SK-N-SH (cell line): ENCODE results near the gene PDE4D. TPM values are rescaled to one million over a fixed set of nuclear protein-coding genes. Genes with fewer than 3 reads are reported as not detected.
"Not testable (repeated sequence)": the region's sequence is repeated elsewhere in the genome, so short reads cannot be mapped to it uniquely, and the experiment has no call there.

Experiments
- CTCF ChIA-PET: fragments of 300-600, 350-600 bp; formaldehyde crosslinking; extraction: SDS; loops from one replicate; lab custom pipeline; 2021; lab: Yijun Ruan, JAX
- POLR2A ChIA-PET: fragments of 350-600 bp; sonication (Branson Sonifier 250); formaldehyde crosslinking; extraction: SDS; loops from one replicate; lab custom pipeline; 2020; ENCODE audit warnings: antibody characterized with exemption, inconsistent platforms; lab: Yijun Ruan, JAX
- DNase-seq: peaks from one replicate; pipeline ENCODE4 v3.0.0; 2012
- H2AFZ ChIP-seq: fragments of 200-600 bp; sonication (generic); 2 replicates; pipeline ENCODE4 v1.8.1; 2016; ENCODE audit warnings: antibody characterized with exemption, mild to moderate bottlenecking, low read depth
- H3F3A ChIP-seq: fragments of 200-600 bp; sonication (generic); replicated peaks from 2 replicates; pipeline ENCODE3; 2016; ENCODE audit warnings: antibody characterized with exemption, mild to moderate bottlenecking; ENCODE audit not compliant: insufficient read depth
- H3K27ac ChIP-seq, 2 experiments: fragments of 200-500 bp in 1 of 2; fragments of 200-600 bp in 1 of 2; sonication (Bioruptor generic) in 1 of 2; sonication (generic), shearing (Covaris generic) in 1 of 2; 2 replicates each; pipeline versions ENCODE4 v1.5.1 to v1.6.1; 2014 to 2016; ENCODE audit warnings: low read depth in 2 of 2, inconsistent platforms in 1 of 2, low read length in 1 of 2, mild to moderate bottlenecking in 1 of 2, mixed read lengths in 1 of 2
- H3K27me3 ChIP-seq: fragments of 200-600 bp; sonication (generic), shearing (Covaris generic); 2 replicates; pipeline ENCODE4 v1.6.1; 2016; ENCODE audit warnings: mixed run types; ENCODE audit not compliant: insufficient read depth
- H3K36me3 ChIP-seq, 2 experiments: fragments of 200-500 bp in 1 of 2; fragments of 200-600 bp in 1 of 2; sonication (Bioruptor generic) in 1 of 2; sonication (generic) in 1 of 2; replicated peaks in 1 of 2; 2 replicates each; pipeline versions ENCODE3 to v1.5.1; 2014 to 2016; ENCODE audit warnings: low read length in 1 of 2, mild to moderate bottlenecking in 1 of 2; ENCODE audit not compliant: insufficient read depth in 2 of 2, control insufficient read depth in 1 of 2
- H3K4me1 ChIP-seq, 2 experiments: fragments of 200-500 bp in 1 of 2; fragments of 200-600 bp in 1 of 2; sonication (Bioruptor generic) in 1 of 2; sonication (generic), shearing (Covaris generic) in 1 of 2; 2 replicates each; pipeline versions ENCODE4 v1.5.1 to v1.6.1; 2014 to 2016; ENCODE audit warnings: low read depth in 1 of 2, low read length in 1 of 2, mixed run types in 1 of 2; ENCODE audit not compliant: insufficient read depth in 2 of 2, control insufficient read depth in 1 of 2
- H3K4me2 ChIP-seq: fragments of 200-600 bp; sonication (generic), shearing (Covaris generic); 2 replicates; pipeline ENCODE4 v1.6.1; 2017; ENCODE audit warnings: mixed run types
- H3K4me3 ChIP-seq, 2 experiments: fragments of 200-500 bp in 1 of 2; fragments of 200-600 bp in 1 of 2; sonication (Bioruptor generic) in 1 of 2; sonication (generic), shearing (Covaris generic) in 1 of 2; 2 replicates each; pipeline versions ENCODE4 v1.5.1 to v1.8.1; 2014 to 2016; ENCODE audit warnings: low read depth in 2 of 2, inconsistent platforms in 1 of 2, low read length in 1 of 2, mild to moderate bottlenecking in 1 of 2, mixed read lengths in 1 of 2, moderate library complexity in 1 of 2
- H3K79me2 ChIP-seq: fragments of 200-600 bp; sonication (generic); 2 replicates; pipeline ENCODE4 v1.8.1; 2017; ENCODE audit warnings: mild to moderate bottlenecking; ENCODE audit not compliant: insufficient read depth
- H3K9ac ChIP-seq: fragments of 200-600 bp; sonication (generic); 2 replicates; pipeline ENCODE4 v1.6.1; 2017; ENCODE audit warnings: mixed run types
- H3K9me2 ChIP-seq: fragments of 200-600 bp; sonication (generic); 2 replicates; pipeline ENCODE4 v1.6.1; 2017; ENCODE audit warnings: mixed run types
- H3K9me3 ChIP-seq: fragments of 200-600 bp; sonication (generic); 2 replicates; pipeline ENCODE4 v1.6.1; 2017; ENCODE audit warnings: mixed run types, mild to moderate bottlenecking, moderate library complexity
- H4K20me1 ChIP-seq: fragments of 200-600 bp; sonication (generic); 2 replicates; pipeline ENCODE4 v1.6.1; 2017; ENCODE audit warnings: mild to moderate bottlenecking, mixed run types; ENCODE audit not compliant: insufficient read depth
- CHD2 ChIP-seq: fragments of 150-350 bp; IDR thresholded peaks from 2 replicates; pipeline ENCODE4 v1.6.1; 2018; ENCODE audit warnings: low read length; ENCODE audit not compliant: partially characterized antibody
- ELF1 ChIP-seq: IDR thresholded peaks from 2 replicates; pipeline ENCODE4 v1.4.0; 2012
- EP300 ChIP-seq, 2 experiments: IDR thresholded peaks; 2 replicates each; pipeline versions ENCODE4 v1.4.0 to v1.6.1; 2012; ENCODE audit warnings: borderline replicate concordance in 1 of 2, low read depth in 1 of 2, low read length in 1 of 2
- FOSL2 ChIP-seq: IDR thresholded peaks from 2 replicates; pipeline ENCODE4 v1.4.0; 2012; ENCODE audit warnings: low read depth, mild to moderate bottlenecking, moderate library complexity, borderline replicate concordance
- FOXJ3 ChIP-seq: sonication (generic); formaldehyde crosslinking; IDR thresholded peaks from 2 replicates; pipeline ENCODE4 v1.5.1; 2020; ENCODE audit warnings: mild to moderate bottlenecking, missing genetic modification reagents
- FOXM1 ChIP-seq: IDR thresholded peaks from 2 replicates; pipeline ENCODE4 v1.4.0; 2012; ENCODE audit warnings: low read depth, mild to moderate bottlenecking
- GABPA ChIP-seq: IDR thresholded peaks from 2 replicates; pipeline ENCODE4 v1.4.0; 2012; ENCODE audit warnings: low read depth, mild to moderate bottlenecking
- JUND ChIP-seq: IDR thresholded peaks from 2 replicates; pipeline ENCODE4 v1.4.0; 2012
- MEF2A ChIP-seq: IDR thresholded peaks from 2 replicates; pipeline ENCODE4 v1.4.0; 2012; ENCODE audit warnings: low read depth, borderline replicate concordance
- MXI1 ChIP-seq: IDR thresholded peaks from 2 replicates; pipeline ENCODE4 v1.6.1; 2012; ENCODE audit warnings: mild to moderate bottlenecking, low read depth, low read length, improper control_type of control experiment
- NFIC ChIP-seq: IDR thresholded peaks from 2 replicates; pipeline ENCODE4 v1.4.0; 2012; ENCODE audit warnings: borderline replicate concordance
- POLR2AphosphoS5 ChIP-seq: IDR thresholded peaks from 2 replicates; pipeline ENCODE4 v1.6.1; 2012; ENCODE audit warnings: low read depth, low read length
- RAD21 ChIP-seq: IDR thresholded peaks from 2 replicates; pipeline ENCODE4 v1.6.1; 2012; ENCODE audit warnings: mild to moderate bottlenecking, low read length
- RFX5 ChIP-seq: IDR thresholded peaks from 2 replicates; pipeline ENCODE4 v1.6.1; 2012; ENCODE audit warnings: mild to moderate bottlenecking, improper control_type of control experiment, low read length
- SIN3A ChIP-seq: IDR thresholded peaks from 2 replicates; pipeline ENCODE4 v1.6.1; 2012; ENCODE audit warnings: low read depth, mild to moderate bottlenecking, low read length, moderate library complexity, borderline replicate concordance
- SMC3 ChIP-seq: IDR thresholded peaks from 2 replicates; pipeline ENCODE4 v1.6.1; 2012; ENCODE audit warnings: low read depth, low read length, improper control_type of control experiment
- TEAD4 ChIP-seq: IDR thresholded peaks from 2 replicates; pipeline ENCODE4 v1.4.0; 2012; ENCODE audit warnings: mild to moderate bottlenecking, borderline replicate concordance; ENCODE audit not compliant: insufficient read depth
- WGBS: methylation state at CpG from one replicate; pipeline ENCODE4 v1.1.6; 2017; ENCODE audit warnings: low lambda C conversion rate; 5-methylcytosine and 5-hydroxymethylcytosine counted together
- polyA plus RNA-seq, 3 experiments: library from polyadenylated mRNA; depleted of rRNA; stranded (reverse); fragments of >200 nt; gene quantifications; 2 replicates each; pipeline ENCODE4 v1.2.3, GENCODE V29; 2012
- TF ChIP-seq, protein P1 (sequence below): fragments of 200-600 bp; sonication (generic); IDR thresholded peaks from 2 replicates; pipeline ENCODE4 v1.6.1; 2017; ENCODE audit warnings: antibody characterized with exemption, mild to moderate bottlenecking, moderate library complexity
- TF ChIP-seq, protein P2 (sequence below): IDR thresholded peaks from 2 replicates; pipeline ENCODE4 v1.4.0; 2012; ENCODE audit warnings: low read depth, borderline replicate concordance
- TF ChIP-seq, protein P3 (sequence below): fragments of 150-350 bp; IDR thresholded peaks from 2 replicates; pipeline ENCODE4 v1.6.1; 2017; ENCODE audit warnings: antibody characterized with exemption, low read length, low read depth, borderline replicate concordance

The PDE4D gene
- polyA plus RNA-seq, 1 of the 3 experiments (the other 2 are of a cell fraction): 2.4 TPM

DNA sequence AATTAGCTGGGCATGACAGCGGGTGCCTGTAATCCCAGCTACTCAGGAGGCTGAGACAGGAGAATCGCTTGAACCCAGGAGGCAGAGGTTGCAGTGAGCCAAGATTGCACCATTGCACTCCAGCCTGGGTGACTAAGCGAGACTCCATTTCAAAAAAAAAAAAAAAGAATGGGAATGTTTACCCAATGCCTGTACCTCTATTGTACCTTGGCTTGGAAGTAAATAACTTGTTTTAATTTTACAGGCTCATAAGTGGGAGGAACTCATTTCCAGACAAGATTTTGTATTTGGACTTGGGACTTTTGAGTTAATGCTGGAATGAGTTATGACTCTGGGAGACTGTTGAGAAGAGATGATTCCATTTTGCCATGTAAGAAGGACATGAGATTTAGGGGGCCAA, 484.5 kb downstream of the PDE4D start:
- DNase-seq, H3K4me1 ChIP-seq, H3K36me3 ChIP-seq, H3K4me2 ChIP-seq, H4K20me1 ChIP-seq, H3K9me2 ChIP-seq, CTCF ChIA-PET, H2AFZ ChIP-seq, H3K27me3 ChIP-seq, H3K9ac ChIP-seq, H3K27ac ChIP-seq, H3K9me3 ChIP-seq, H3K79me2 ChIP-seq, H3K4me3 ChIP-seq, POLR2A ChIA-PET, H3F3A ChIP-seq: not testable (repeated sequence)
- 88% methylated on average over 3 of the region's 3 CpGs for WGBS

DNA sequence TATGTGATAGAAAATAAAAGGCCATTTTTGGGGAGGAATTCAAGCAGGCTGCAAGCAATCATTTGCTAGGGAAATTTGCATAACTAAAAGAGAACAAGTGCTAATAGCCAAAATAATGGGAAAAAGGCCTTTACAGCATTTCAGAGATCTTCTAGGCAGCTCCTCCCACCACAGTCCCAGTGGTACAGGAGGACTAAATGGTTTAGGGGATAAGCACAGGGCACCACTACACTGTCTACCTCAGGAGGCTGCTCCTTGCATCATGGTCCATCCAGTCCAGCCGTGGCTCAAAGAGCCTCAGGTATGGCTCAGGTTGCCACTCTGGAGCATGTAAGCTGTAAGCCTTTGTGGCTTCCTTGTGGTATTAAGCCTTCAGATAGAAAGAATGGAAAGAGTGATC, 485.6 kb downstream of the PDE4D start:
- Histone ChIP-seq H2AFZ (no peak overlapping the region), H3K4me1 (no peaks in the 10 kb centered on the region), H3K4me2 (no peak overlapping the region), H3F3A (no peaks in the 10 kb centered on the region), H3K4me3 (no peak overlapping the region), H3K9me3 (no peaks in the 10 kb centered on the region), H3K36me3 (no peaks in the 10 kb centered on the region), H3K9ac (no peak overlapping the region), H3K79me2 (no peaks in the 10 kb centered on the region), H3K27me3 (no peaks in the 10 kb centered on the region), H3K9me2 (no peaks in the 10 kb centered on the region), H3K27ac (no peak overlapping the region), H4K20me1 (no peaks in the 10 kb centered on the region)
- CTCF ChIA-PET: interaction anchor here (0.9 kb wide), 1 partner anchor 18 kb away, joined by 3 read pairs; no protein-coding TSS in a partner anchor
- POLR2A ChIA-PET: no interaction called here
- no peak for TF ChIP-seq FOSL2
- no peak for TF ChIP-seq RFX5
- TF ChIP-seq, protein P1, sequence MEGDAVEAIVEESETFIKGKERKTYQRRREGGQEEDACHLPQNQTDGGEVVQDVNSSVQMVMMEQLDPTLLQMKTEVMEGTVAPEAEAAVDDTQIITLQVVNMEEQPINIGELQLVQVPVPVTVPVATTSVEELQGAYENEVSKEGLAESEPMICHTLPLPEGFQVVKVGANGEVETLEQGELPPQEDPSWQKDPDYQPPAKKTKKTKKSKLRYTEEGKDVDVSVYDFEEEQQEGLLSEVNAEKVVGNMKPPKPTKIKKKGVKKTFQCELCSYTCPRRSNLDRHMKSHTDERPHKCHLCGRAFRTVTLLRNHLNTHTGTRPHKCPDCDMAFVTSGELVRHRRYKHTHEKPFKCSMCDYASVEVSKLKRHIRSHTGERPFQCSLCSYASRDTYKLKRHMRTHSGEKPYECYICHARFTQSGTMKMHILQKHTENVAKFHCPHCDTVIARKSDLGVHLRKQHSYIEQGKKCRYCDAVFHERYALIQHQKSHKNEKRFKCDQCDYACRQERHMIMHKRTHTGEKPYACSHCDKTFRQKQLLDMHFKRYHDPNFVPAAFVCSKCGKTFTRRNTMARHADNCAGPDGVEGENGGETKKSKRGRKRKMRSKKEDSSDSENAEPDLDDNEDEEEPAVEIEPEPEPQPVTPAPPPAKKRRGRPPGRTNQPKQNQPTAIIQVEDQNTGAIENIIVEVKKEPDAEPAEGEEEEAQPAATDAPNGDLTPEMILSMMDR: no peak
- TF ChIP-seq ELF1: no peak
- TF ChIP-seq MEF2A: no peak
- DNase-seq: no peak
- 55% methylated on average over 1 of the region's 1 CpG for WGBS

DNA sequence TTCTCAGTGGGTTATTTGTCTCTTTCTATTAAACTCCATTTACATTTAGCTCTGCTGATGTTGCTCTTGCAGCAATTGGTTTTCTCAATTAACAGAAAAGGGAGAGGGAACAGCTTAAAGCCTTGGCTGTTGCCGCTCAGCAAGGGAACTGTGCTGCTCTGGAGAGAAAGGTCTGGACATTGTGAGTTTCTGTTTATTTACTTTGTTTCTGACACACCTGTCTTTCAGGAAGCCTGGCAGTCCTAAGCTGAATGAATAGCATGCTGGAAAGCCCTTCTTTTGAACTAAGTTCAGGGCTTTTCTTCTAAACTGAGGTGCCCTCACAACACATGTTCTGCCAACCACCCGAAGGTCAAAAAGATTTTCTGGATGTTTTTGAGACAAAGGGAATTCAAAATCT, 491.9 kb downstream of the PDE4D start:
- no peaks in the 10 kb centered on the region for H3F3A ChIP-seq
- no peaks in the 10 kb centered on the region for H3K27me3 ChIP-seq
- H2AFZ ChIP-seq: no peak overlapping the region
- ChIA-PET POLR2A (no interaction called here), CTCF (interaction anchor here (0.6 to 0.9 kb wide), 2 partner anchors 11 to 343 kb away, joined by 3 to 4 read pairs; no protein-coding TSS in a partner anchor)
- H3K79me2 ChIP-seq: no peaks in the 10 kb centered on the region
- H3K9me2 ChIP-seq: no peaks in the 10 kb centered on the region
- DNase-seq: no peak
- no peaks in the 10 kb centered on the region for H4K20me1 ChIP-seq
- no peak overlapping the region for H3K27ac ChIP-seq
- no peaks in the 10 kb centered on the region for H3K36me3 ChIP-seq
- WGBS: 52% methylated on average over 2 of the region's 2 CpGs
- H3K4me3 ChIP-seq: no peak overlapping the region
- H3K4me1 ChIP-seq: no peaks in the 10 kb centered on the region
- H3K9me3 ChIP-seq: no peaks in the 10 kb centered on the region
- H3K9ac ChIP-seq: no peak overlapping the region
- no peak overlapping the region for H3K4me2 ChIP-seq
- TF ChIP-seq, protein P2, sequence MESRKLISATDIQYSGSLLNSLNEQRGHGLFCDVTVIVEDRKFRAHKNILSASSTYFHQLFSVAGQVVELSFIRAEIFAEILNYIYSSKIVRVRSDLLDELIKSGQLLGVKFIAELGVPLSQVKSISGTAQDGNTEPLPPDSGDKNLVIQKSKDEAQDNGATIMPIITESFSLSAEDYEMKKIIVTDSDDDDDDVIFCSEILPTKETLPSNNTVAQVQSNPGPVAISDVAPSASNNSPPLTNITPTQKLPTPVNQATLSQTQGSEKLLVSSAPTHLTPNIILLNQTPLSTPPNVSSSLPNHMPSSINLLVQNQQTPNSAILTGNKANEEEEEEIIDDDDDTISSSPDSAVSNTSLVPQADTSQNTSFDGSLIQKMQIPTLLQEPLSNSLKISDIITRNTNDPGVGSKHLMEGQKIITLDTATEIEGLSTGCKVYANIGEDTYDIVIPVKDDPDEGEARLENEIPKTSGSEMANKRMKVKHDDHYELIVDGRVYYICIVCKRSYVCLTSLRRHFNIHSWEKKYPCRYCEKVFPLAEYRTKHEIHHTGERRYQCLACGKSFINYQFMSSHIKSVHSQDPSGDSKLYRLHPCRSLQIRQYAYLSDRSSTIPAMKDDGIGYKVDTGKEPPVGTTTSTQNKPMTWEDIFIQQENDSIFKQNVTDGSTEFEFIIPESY: no peak
- no peak for TF ChIP-seq SMC3
- TF ChIP-seq SIN3A: no peak
- TF ChIP-seq FOSL2: no peak
- TF ChIP-seq EP300 (IDR thresholded peaks at IDR 0.05; ENCODE audit: borderline replicate concordance in 1 of 2, low read depth in 1 of 2, low read length in 1 of 2): no peak
- no peak for TF ChIP-seq FOXM1
- no peak for TF ChIP-seq FOXJ3
- TF ChIP-seq CHD2: no peak
- no peak for TF ChIP-seq MEF2A
- TF ChIP-seq, protein P3, sequence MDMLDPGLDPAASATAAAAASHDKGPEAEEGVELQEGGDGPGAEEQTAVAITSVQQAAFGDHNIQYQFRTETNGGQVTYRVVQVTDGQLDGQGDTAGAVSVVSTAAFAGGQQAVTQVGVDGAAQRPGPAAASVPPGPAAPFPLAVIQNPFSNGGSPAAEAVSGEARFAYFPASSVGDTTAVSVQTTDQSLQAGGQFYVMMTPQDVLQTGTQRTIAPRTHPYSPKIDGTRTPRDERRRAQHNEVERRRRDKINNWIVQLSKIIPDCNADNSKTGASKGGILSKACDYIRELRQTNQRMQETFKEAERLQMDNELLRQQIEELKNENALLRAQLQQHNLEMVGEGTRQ: no peak
- no peak for TF ChIP-seq TEAD4
- no peak for TF ChIP-seq POLR2AphosphoS5
- no peak for TF ChIP-seq NFIC
- no peak for TF ChIP-seq JUND
- TF ChIP-seq GABPA: no peak
- TF ChIP-seq MXI1: no peak
- TF ChIP-seq RAD21: no peak
- TF ChIP-seq, all 33 proteins: peak for 0
